SK-N-SH treated with all-trans-retinoic acid at 6 μM for 48 hours (cell line): ENCODE results near the gene PDCD1LG2.
"Not testable (repeated sequence)": the region's sequence is repeated elsewhere in the genome, so short reads cannot be mapped to it uniquely, and the experiment has no call there.

Experiments used
- ARNTL ChIP-seq: fragments of 450-650 bp; formaldehyde crosslinking; IDR thresholded peaks from 2 replicates; pipeline ENCODE4 v1.5.0; 2020; ENCODE audit warnings: low read depth, mild to moderate bottlenecking, moderate library complexity, borderline replicate concordance
- BACH2 ChIP-seq: fragments of 250-450 bp; sonication (Bioruptor Pico); IDR thresholded peaks from 2 replicates; pipeline ENCODE4 v1.9.0; 2021; ENCODE audit warnings: mild to moderate bottlenecking, borderline replicate concordance
- ESRRG ChIP-seq: fragments of 250-450 bp; sonication (Bioruptor Pico); IDR thresholded peaks from 2 replicates; pipeline ENCODE4 v1.6.1; 2021; ENCODE audit warnings: mild to moderate bottlenecking
- PPARA ChIP-seq: fragments of 250-450 bp; sonication (Bioruptor Pico); IDR thresholded peaks from 2 replicates; pipeline ENCODE4 v1.5.0; 2020; ENCODE audit warnings: mild to moderate bottlenecking, borderline replicate concordance
- RARB ChIP-seq: fragments of 250-450 bp; sonication (Bioruptor Pico); IDR thresholded peaks from 2 replicates; pipeline ENCODE4 v1.8.0; 2021; ENCODE audit warnings: mild to moderate bottlenecking, moderate library complexity
- ZC3H10 ChIP-seq: fragments of 250-450 bp; sonication (Bioruptor Pico); IDR thresholded peaks from 2 replicates; pipeline ENCODE4 v1.5.1; 2021; ENCODE audit warnings: mild to moderate bottlenecking, moderate library complexity
- ZFP30 ChIP-seq: fragments of 450-650 bp; formaldehyde crosslinking; IDR thresholded peaks from 2 replicates; pipeline ENCODE4 v1.5.0; 2022; ENCODE audit warnings: mild to moderate bottlenecking, moderate library complexity
- TF ChIP-seq, protein P1 (sequence below): fragments of 250-450 bp; sonication (Bioruptor Pico); IDR thresholded peaks from 2 replicates; pipeline ENCODE4 v1.8.0; 2020; ENCODE audit warnings: mild to moderate bottlenecking, moderate library complexity, borderline replicate concordance
- TF ChIP-seq, protein P2 (sequence below): fragments of 250-450 bp; sonication (Bioruptor Pico); IDR thresholded peaks from 2 replicates; pipeline ENCODE4 v1.8.0; 2021; ENCODE audit warnings: low read depth, mild to moderate bottlenecking, moderate library complexity, borderline replicate concordance
- TF ChIP-seq, protein P3 (sequence below): fragments of 250-450 bp; sonication (Bioruptor Pico); IDR thresholded peaks from 2 replicates; pipeline ENCODE4 v1.5.1; 2021; ENCODE audit warnings: mild to moderate bottlenecking, moderate library complexity
- TF ChIP-seq, protein P4 (sequence below): fragments of 250-450 bp; sonication (Bioruptor Pico); IDR thresholded peaks from 2 replicates; pipeline ENCODE4 v1.5.1; 2020; ENCODE audit warnings: low read depth, mild to moderate bottlenecking, moderate library complexity
- TF ChIP-seq, protein P5 (sequence below): fragments of 250-450 bp; sonication (Bioruptor Pico); IDR thresholded peaks from 2 replicates; pipeline ENCODE4 v1.5.0; 2020; ENCODE audit warnings: mild to moderate bottlenecking, moderate library complexity

DNA sequence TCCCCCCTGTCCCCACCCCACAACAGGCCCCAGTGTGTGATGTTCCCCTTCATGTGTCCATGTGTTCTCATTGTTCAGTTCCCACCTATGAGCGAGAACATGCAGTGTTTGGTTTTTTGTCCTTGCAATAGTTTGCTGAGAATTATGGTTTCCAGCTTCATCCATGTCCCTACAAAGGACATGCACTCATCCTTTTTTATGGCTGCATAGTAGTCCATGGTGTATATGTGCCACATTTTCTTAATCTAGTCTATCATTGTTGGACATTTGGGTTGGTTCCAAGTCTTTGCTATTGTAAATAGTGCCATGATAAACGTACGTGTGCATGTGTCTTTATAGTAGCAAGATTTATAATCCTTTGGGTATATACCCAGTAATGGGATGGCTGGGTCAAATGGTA is 15.6 kb upstream of the PDCD1LG2 start:
- TF ChIP-seq, protein P1, sequence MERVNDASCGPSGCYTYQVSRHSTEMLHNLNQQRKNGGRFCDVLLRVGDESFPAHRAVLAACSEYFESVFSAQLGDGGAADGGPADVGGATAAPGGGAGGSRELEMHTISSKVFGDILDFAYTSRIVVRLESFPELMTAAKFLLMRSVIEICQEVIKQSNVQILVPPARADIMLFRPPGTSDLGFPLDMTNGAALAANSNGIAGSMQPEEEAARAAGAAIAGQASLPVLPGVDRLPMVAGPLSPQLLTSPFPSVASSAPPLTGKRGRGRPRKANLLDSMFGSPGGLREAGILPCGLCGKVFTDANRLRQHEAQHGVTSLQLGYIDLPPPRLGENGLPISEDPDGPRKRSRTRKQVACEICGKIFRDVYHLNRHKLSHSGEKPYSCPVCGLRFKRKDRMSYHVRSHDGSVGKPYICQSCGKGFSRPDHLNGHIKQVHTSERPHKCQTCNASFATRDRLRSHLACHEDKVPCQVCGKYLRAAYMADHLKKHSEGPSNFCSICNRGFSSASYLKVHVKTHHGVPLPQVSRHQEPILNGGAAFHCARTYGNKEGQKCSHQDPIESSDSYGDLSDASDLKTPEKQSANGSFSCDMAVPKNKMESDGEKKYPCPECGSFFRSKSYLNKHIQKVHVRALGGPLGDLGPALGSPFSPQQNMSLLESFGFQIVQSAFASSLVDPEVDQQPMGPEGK (CRISPR knock-in tag): not testable (repeated sequence)
- not testable (repeated sequence) for TF ChIP-seq ZFP30; RARB (CRISPR knock-in tag); ESRRG (CRISPR knock-in tag); ZC3H10 (CRISPR knock-in tag); ARNTL (CRISPR knock-in tag); BACH2 (CRISPR knock-in tag); PPARA
- TF ChIP-seq, protein P2, sequence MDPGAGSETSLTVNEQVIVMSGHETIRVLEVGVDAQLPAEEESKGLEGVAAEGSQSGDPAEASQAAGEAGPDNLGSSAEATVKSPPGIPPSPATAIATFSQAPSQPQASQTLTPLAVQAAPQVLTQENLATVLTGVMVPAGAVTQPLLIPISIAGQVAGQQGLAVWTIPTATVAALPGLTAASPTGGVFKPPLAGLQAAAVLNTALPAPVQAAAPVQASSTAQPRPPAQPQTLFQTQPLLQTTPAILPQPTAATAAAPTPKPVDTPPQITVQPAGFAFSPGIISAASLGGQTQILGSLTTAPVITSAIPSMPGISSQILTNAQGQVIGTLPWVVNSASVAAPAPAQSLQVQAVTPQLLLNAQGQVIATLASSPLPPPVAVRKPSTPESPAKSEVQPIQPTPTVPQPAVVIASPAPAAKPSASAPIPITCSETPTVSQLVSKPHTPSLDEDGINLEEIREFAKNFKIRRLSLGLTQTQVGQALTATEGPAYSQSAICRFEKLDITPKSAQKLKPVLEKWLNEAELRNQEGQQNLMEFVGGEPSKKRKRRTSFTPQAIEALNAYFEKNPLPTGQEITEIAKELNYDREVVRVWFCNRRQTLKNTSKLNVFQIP (CRISPR knock-in tag): not testable (repeated sequence)
- TF ChIP-seq, protein P3, sequence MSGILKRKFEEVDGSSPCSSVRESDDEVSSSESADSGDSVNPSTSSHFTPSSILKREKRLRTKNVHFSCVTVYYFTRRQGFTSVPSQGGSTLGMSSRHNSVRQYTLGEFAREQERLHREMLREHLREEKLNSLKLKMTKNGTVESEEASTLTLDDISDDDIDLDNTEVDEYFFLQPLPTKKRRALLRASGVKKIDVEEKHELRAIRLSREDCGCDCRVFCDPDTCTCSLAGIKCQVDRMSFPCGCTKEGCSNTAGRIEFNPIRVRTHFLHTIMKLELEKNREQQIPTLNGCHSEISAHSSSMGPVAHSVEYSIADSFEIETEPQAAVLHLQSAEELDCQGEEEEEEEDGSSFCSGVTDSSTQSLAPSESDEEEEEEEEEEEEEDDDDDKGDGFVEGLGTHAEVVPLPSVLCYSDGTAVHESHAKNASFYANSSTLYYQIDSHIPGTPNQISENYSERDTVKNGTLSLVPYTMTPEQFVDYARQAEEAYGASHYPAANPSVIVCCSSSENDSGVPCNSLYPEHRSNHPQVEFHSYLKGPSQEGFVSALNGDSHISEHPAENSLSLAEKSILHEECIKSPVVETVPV (CRISPR knock-in tag): not testable (repeated sequence)
- TF ChIP-seq, protein P4, sequence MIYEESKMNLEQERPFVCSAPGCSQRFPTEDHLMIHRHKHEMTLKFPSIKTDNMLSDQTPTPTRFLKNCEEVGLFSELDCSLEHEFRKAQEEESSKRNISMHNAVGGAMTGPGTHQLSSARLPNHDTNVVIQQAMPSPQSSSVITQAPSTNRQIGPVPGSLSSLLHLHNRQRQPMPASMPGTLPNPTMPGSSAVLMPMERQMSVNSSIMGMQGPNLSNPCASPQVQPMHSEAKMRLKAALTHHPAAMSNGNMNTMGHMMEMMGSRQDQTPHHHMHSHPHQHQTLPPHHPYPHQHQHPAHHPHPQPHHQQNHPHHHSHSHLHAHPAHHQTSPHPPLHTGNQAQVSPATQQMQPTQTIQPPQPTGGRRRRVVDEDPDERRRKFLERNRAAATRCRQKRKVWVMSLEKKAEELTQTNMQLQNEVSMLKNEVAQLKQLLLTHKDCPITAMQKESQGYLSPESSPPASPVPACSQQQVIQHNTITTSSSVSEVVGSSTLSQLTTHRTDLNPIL (CRISPR knock-in tag): not testable (repeated sequence)
- TF ChIP-seq, protein P5, sequence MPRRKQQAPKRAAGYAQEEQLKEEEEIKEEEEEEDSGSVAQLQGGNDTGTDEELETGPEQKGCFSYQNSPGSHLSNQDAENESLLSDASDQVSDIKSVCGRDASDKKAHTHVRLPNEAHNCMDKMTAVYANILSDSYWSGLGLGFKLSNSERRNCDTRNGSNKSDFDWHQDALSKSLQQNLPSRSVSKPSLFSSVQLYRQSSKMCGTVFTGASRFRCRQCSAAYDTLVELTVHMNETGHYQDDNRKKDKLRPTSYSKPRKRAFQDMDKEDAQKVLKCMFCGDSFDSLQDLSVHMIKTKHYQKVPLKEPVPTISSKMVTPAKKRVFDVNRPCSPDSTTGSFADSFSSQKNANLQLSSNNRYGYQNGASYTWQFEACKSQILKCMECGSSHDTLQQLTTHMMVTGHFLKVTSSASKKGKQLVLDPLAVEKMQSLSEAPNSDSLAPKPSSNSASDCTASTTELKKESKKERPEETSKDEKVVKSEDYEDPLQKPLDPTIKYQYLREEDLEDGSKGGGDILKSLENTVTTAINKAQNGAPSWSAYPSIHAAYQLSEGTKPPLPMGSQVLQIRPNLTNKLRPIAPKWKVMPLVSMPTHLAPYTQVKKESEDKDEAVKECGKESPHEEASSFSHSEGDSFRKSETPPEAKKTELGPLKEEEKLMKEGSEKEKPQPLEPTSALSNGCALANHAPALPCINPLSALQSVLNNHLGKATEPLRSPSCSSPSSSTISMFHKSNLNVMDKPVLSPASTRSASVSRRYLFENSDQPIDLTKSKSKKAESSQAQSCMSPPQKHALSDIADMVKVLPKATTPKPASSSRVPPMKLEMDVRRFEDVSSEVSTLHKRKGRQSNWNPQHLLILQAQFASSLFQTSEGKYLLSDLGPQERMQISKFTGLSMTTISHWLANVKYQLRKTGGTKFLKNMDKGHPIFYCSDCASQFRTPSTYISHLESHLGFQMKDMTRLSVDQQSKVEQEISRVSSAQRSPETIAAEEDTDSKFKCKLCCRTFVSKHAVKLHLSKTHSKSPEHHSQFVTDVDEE: not testable (repeated sequence)
